GM12878 (cell line): Measurements from ENCODE around the gene ATP5PD. TPM values are rescaled to one million over a fixed set of nuclear protein-coding genes. Genes with fewer than 3 reads are reported as not detected.

Source experiments
- BCLAF1 ChIP-seq: fragments of 450-650 bp; IDR thresholded peaks from 2 replicates; pipeline ENCODE4 v1.6.1; 2017; ENCODE audit warnings: antibody characterized with exemption, mild to moderate bottlenecking, moderate library complexity
- BHLHE40 ChIP-seq, 2 experiments: fragments of 450-650 bp in 1 of 2; IDR thresholded peaks; 2 replicates each; pipeline ENCODE4 v1.6.1; 2011 to 2017; ENCODE audit warnings: low read depth in 2 of 2, borderline replicate concordance in 1 of 2, improper control_type of control experiment in 1 of 2, low read length in 1 of 2, mild to moderate bottlenecking in 1 of 2
- BMI1 ChIP-seq: fragments of 450-650 bp; IDR thresholded peaks from 2 replicates; pipeline ENCODE4 v1.6.1; 2016; ENCODE audit warnings: mild to moderate bottlenecking, moderate library complexity, borderline replicate concordance
- CBX3 ChIP-seq: fragments of 200-600 bp; sonication (generic); IDR thresholded peaks from 2 replicates; pipeline ENCODE4 v1.6.1; 2016; ENCODE audit warnings: low read depth, borderline replicate concordance
- HDGF ChIP-seq: fragments of 450-650 bp; IDR thresholded peaks from 2 replicates; pipeline ENCODE4 v1.6.1; 2016; ENCODE audit warnings: antibody characterized with exemption
- JUND ChIP-seq: IDR thresholded peaks from 2 replicates; pipeline ENCODE4 v1.6.1; 2012; ENCODE audit warnings: low read depth, mild to moderate bottlenecking, low read length, improper control_type of control experiment, moderate library complexity
- NFIC ChIP-seq: IDR thresholded peaks from 2 replicates; pipeline ENCODE4 v1.6.1; 2012; ENCODE audit warnings: low read depth, mild to moderate bottlenecking, inconsistent platforms, low read length, moderate library complexity
- NR2F1 ChIP-seq: fragments of 450-650 bp; conservative IDR thresholded peaks from 2 replicates; pipeline ENCODE4 v1.6.1; 2017; ENCODE audit warnings: mild to moderate bottlenecking
- PAX5 ChIP-seq: IDR thresholded peaks from 2 replicates; pipeline ENCODE4 v1.6.1; 2011; ENCODE audit warnings: low read depth, low read length, borderline replicate concordance
- PML ChIP-seq: IDR thresholded peaks from 2 replicates; pipeline ENCODE4 v1.6.1; 2012; ENCODE audit warnings: low read length, inconsistent platforms
- PRDM15 ChIP-seq: fragments of 450-650 bp; formaldehyde crosslinking; IDR thresholded peaks from 2 replicates; pipeline ENCODE4 v1.4.0; 2020; ENCODE audit warnings: mild to moderate bottlenecking, moderate library complexity
- RAD51 ChIP-seq: fragments of 450-650 bp; IDR thresholded peaks from 2 replicates; pipeline ENCODE4 v1.6.1; 2016; ENCODE audit warnings: moderate library complexity, mild to moderate bottlenecking, inconsistent platforms
- SIX5 ChIP-seq: IDR thresholded peaks from 2 replicates; pipeline ENCODE4 v1.6.1; 2011; ENCODE audit warnings: mild to moderate bottlenecking, low read depth, low read length, moderate library complexity; ENCODE audit not compliant: severe bottlenecking
- SP1 ChIP-seq: IDR thresholded peaks from one replicate; pipeline ENCODE4 v1.6.1; 2011; ENCODE audit warnings: low read depth, low read length
- SPI1 ChIP-seq: IDR thresholded peaks from 2 replicates; pipeline ENCODE4 v1.6.1; 2011; ENCODE audit warnings: low read depth, mild to moderate bottlenecking, low read length, moderate library complexity, borderline replicate concordance; ENCODE audit not compliant: insufficient read depth
- SRF ChIP-seq, 2 experiments: IDR thresholded peaks; 2 replicates each; pipeline ENCODE4 v1.6.1; 2011; ENCODE audit warnings: low read depth in 2 of 2, low read length in 2 of 2, mild to moderate bottlenecking in 1 of 2, moderate library complexity in 1 of 2
- TCF12 ChIP-seq: IDR thresholded peaks from 2 replicates; pipeline ENCODE4 v1.6.1; 2011; ENCODE audit warnings: low read depth, mild to moderate bottlenecking, low read length
- ZNF207 ChIP-seq: fragments of 450-650 bp; IDR thresholded peaks from 2 replicates; pipeline ENCODE4 v1.6.1; 2014; ENCODE audit warnings: antibody characterized with exemption, mild to moderate bottlenecking, borderline replicate concordance
- ZNF622 ChIP-seq: fragments of 450-650 bp; IDR thresholded peaks from 2 replicates; pipeline ENCODE4 v1.6.1; 2017; ENCODE audit warnings: mild to moderate bottlenecking, inconsistent platforms
- polyA plus RNA-seq, 11 experiments: library from polyadenylated mRNA; depleted of rRNA in 4 of 11; unstranded in 6 of 11; stranded (reverse) in 5 of 11; fragments of >200 nt; fragmentation: Nextera tagmentation in 4 of 11; fragmentation: Illumina TruSeq in 1 of 11; extraction: Ambion mirVana in 4 of 11; extraction: Trizol in 1 of 11; gene quantifications; 1 replicate in 1 of 11; 2 replicates in 10 of 11; pipeline versions ENCODE4 v1.2.1 to v1.2.3, GENCODE V29; 2011 to 2016; ENCODE audit warnings: inconsistent platforms in 2 of 11, missing spikeins in 2 of 11, low read depth in 1 of 11
- total RNA-seq, 4 experiments: library from RNA; depleted of rRNA in 3 of 4; stranded (reverse); fragments of >200 nt in 3 of 4; fragmentation: Illumina TruSeq in 1 of 4; extraction: Trizol in 1 of 4; gene quantifications; 2 replicates each; pipeline versions ENCODE4 v1.2.1 to v1.2.3, GENCODE V29; 2013 to 2021
- TF ChIP-seq, protein P1 (sequence below): fragments of 450-650 bp; formaldehyde crosslinking; IDR thresholded peaks from 2 replicates; pipeline ENCODE4 v1.4.0; 2022; ENCODE audit warnings: mild to moderate bottlenecking, moderate library complexity

The ATP5PD gene
- total and polyA plus RNA-seq, 10 of the 15 experiments (the other 5 are each of a cell fraction or from before 2014, with no cell fraction given): 172 to 772 (median 321) TPM

DNA sequence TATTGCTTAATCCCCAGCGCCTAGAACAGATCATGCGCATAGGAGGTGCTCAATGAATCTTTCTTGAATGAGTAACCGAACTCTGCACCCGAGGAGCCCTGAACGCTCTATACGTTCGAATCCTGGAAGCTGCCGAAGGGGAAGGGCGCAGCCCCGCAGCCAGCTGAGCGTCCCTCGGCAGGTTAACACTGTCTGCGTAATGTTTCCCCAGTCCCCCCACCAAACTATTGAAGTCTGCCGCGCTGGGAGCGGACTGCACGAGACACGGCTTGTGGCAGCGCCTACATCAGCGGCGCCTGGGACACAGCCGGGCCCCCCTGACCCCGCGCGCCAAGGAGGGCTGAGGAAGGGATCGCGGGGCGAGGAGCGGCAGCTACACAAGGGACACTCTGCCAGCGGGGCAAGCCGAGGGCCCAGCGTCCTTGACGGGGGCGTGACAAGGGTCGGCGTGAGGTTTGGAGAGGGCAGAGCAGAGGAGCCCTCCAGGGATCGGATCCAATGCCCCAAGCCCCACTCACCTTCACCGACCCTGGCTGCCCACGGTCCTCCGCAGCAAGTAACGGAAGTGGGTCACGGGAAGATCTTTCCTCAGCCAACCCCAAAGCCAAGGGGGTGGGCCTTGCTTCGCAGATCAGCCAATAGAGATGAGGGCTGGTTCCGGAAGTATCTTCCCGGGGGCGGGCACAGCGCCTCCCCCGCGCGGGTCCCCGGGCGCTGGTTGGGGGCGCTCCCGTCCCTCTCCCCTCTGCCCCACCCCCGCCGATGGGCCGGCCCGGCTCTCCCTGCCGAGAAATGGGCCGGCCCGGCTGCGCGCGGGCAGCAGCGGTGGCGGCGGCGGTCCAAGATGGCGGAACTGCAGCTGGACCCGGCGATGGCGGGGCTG, at the start of gene ATP5PD, which contains the start of gene KCTD2 (continued):
- TF ChIP-seq NFIC (no peak), SRF (IDR thresholded peaks at IDR 0.05; ENCODE audit: low read depth in 2 of 2, low read length in 2 of 2) (0 out of 4 replicates have a peak, but pooled peaks of 1 of the 2 experiments have one; percentile 2), BHLHE40 (IDR thresholded peaks at IDR 0.05; ENCODE audit: borderline replicate concordance in 1 of 2, low read depth in 2 of 2, low read length in 1 of 2) (peak; percentile 91 to 93; a peak in 3 of 4 replicates), NR2F1 (peak; percentile 89), SIX5 (peak; percentile 43), HDGF (peak; percentile 95), ZNF207 (peak; percentile 75; the same call in 1 of the 2 replicates), SPI1 (peak; percentile 43; the same call in 1 of the 2 replicates), CBX3 (no peak), SP1 (peak; percentile 96), TCF12 (peak; percentile 56; the same call in 1 of the 2 replicates), PAX5 (no peak; the same call in 1 of the 2 replicates), PRDM15 (CRISPR knock-in tag) (no peak), RAD51 (no peak), BMI1 (no peak), JUND (peak; percentile 98), PML (peak; percentile 75), BCLAF1 (peak; percentile 82), ZNF622 (no peak)
- TF ChIP-seq, protein P1, sequence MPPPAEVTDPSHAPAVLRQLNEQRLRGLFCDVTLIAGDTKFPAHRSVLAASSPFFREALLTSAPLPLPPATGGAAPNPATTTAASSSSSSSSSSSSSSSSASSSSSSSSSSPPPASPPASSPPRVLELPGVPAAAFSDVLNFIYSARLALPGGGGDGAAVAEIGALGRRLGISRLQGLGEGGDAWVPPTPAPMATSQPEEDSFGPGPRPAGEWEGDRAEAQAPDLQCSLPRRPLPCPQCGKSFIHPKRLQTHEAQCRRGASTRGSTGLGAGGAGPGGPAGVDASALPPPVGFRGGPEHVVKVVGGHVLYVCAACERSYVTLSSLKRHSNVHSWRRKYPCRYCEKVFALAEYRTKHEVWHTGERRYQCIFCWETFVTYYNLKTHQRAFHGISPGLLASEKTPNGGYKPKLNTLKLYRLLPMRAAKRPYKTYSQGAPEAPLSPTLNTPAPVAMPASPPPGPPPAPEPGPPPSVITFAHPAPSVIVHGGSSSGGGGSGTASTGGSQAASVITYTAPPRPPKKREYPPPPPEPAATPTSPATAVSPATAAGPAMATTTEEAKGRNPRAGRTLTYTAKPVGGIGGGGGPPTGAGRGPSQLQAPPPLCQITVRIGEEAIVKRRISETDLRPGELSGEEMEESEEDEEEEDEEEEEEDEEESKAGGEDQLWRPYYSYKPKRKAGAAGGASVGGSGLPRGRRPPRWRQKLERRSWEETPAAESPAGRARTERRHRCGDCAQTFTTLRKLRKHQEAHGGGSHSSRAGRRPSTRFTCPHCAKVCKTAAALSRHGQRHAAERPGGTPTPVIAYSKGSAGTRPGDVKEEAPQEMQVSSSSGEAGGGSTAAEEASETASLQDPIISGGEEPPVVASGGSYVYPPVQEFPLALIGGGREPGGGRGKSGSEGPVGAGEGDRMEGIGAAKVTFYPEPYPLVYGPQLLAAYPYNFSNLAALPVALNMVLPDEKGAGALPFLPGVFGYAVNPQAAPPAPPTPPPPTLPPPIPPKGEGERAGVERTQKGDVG (CRISPR knock-in tag): no peak
